Activated CD4-positive, alpha-beta T cell treated with anti-CD3 and anti-CD28 coated beads, Interleukin-2, amount 50 U/mL, for 1 hour (primary cell): ENCODE results near the gene HMX3.

Experiments
- DNase-seq: peaks from one replicate; pipeline ENCODE4 v3.0.0-alpha.2; 2020

HMX3 gene

GRCh38 chr10:123180101-123181090, 44.6 kb downstream of the HMX3 start:
- no peak for DNase-seq

GRCh38 chr10:123183724-123184123, 48.0 kb downstream of the HMX3 start:
- DNase-seq, result no peak

GRCh38 chr10:123187781-123188180, 52.0 kb downstream of the HMX3 start:
- no peak for DNase-seq
